ENCODE data around the gene CCDC92B. TPM values are rescaled to one million over a fixed set of nuclear protein-coding genes. Genes with fewer than 3 reads are reported as not detected.

CCDC92B gene
- total RNA-seq, 1 experiment from 2014 or later = 0.66 TPM

DNA sequence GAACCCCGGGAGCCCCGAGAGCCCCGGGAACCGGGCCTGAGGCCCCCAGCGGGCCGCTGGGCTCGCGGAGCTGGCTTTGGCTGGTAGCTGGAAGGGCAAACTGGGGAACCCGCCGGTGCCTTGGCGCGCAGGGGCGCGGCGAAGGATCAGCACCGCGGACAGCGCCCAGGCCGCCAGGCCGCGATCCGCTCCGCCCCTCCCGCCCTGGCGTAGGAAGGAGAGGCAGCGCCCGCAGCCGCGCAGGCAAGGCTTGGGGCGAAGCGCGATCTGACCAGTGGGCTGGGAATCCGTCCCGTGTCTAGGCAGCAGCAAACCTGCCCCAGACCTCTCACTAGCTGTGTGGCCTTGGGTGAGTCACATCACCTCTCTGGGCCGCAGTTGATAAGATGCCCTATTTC lies 331 bp upstream of the CCDC92B start:
- no peaks in the 10 kb centered on the region for H3K4me1 Mint-ChIP-seq (ENCODE audit: low read depth, unreplicated experiment)
- no peaks in the 10 kb centered on the region for H3K9me3 ChIP-seq
- no peak overlapping the region for H3K27ac Mint-ChIP-seq (ENCODE audit: unreplicated experiment)
- H3K4me1 ChIP-seq = peaks cover 4% of the 10 kb centered on the region; the same call in 1 of the 2 replicates
- no peaks in the 10 kb centered on the region; the same call in 1 of the 2 replicates for H3K27me3 ChIP-seq (replicated peaks; ENCODE audit: control insufficient read depth, insufficient read depth, low read length)
- H3K27me3 Mint-ChIP-seq (ENCODE audit: insufficient read depth, unreplicated experiment) = peaks cover 14% of the 10 kb centered on the region
- intact Hi-C loops (cut with micrococcal nuclease; ENCODE audit: unreplicated experiment) = no loop called here
- ChIA-PET CTCF (interaction anchor here (0.6 kb wide), 1 partner anchor 24 kb away, joined by 3 read pairs; no protein-coding TSS in a partner anchor), POLR2A (no interaction called here)
- peak; percentile 76 to 92 for DNase-seq
- H3K4me3 Mint-ChIP-seq (ENCODE audit: unreplicated experiment) = peak overlapping the region; percentile 20
- no peaks in the 10 kb centered on the region for H3K9me3 Mint-ChIP-seq (ENCODE audit: unreplicated experiment)
- peak overlapping the region; percentile 22 for H3K4me3 ChIP-seq (ENCODE audit: low read depth, low read length)
- TF ChIP-seq, protein P1, sequence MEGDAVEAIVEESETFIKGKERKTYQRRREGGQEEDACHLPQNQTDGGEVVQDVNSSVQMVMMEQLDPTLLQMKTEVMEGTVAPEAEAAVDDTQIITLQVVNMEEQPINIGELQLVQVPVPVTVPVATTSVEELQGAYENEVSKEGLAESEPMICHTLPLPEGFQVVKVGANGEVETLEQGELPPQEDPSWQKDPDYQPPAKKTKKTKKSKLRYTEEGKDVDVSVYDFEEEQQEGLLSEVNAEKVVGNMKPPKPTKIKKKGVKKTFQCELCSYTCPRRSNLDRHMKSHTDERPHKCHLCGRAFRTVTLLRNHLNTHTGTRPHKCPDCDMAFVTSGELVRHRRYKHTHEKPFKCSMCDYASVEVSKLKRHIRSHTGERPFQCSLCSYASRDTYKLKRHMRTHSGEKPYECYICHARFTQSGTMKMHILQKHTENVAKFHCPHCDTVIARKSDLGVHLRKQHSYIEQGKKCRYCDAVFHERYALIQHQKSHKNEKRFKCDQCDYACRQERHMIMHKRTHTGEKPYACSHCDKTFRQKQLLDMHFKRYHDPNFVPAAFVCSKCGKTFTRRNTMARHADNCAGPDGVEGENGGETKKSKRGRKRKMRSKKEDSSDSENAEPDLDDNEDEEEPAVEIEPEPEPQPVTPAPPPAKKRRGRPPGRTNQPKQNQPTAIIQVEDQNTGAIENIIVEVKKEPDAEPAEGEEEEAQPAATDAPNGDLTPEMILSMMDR (IDR thresholded peaks at IDR 0.05; ENCODE audit: insufficient read depth in 1 of 2, low read depth in 1 of 2, low read length in 1 of 2, severe bottlenecking in 1 of 2, unreplicated experiment in 1 of 2) = no peak
- H3K36me3 ChIP-seq (ENCODE audit: control insufficient read depth, insufficient read depth, low read length) = no peaks in the 10 kb centered on the region
- no peaks in the 10 kb centered on the region for H3K36me3 Mint-ChIP-seq (ENCODE audit: insufficient read depth, unreplicated experiment)
- no TSS peak for BruUV-seq (replicated peaks)

DNA sequence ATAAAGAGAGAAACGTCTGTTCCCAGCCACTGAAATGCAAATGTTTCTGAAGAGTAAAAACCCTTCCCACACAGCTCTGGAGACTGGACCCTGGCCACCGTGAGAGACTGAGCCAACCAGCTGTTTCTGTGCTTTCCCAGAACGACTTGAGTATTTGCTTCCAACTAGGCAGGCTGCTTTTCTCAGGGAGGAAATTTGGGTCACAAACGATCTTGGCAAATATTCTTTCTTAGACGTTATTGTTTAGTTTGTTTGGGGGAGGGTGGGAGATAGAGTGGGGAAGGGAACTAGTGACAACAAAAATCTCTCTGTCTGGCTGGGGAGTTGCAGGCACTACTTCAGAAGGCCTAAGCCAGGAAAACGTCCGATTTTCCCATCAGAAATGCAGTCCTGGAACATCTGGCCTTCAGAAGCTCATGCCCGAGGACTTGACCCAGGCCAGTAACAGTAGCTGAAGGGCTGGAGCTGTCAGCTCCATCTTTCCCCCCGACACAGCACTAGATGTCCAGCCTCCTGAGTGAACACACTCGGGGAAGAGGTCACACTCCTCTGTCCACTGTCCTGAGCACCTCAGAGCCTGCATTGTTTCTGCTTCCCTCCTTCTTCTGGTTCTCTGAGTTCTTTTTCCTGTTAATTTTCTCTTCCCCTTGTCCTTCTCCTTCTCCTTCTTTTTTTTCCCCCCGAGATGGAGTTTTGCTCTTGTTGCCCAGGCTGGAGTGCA lies 4.0 kb downstream of the CCDC92B start:
- H3K4me3 Mint-ChIP-seq (ENCODE audit: unreplicated experiment) = no peak overlapping the region
- H3K9me3 Mint-ChIP-seq (ENCODE audit: unreplicated experiment) = no peaks in the 10 kb centered on the region
- H3K36me3 Mint-ChIP-seq (ENCODE audit: insufficient read depth, unreplicated experiment) = no peaks in the 10 kb centered on the region
- Histone ChIP-seq H3K36me3 (ENCODE audit: control insufficient read depth, insufficient read depth, low read length) (no peaks in the 10 kb centered on the region), H3K4me1 (peaks cover 4% of the 10 kb centered on the region; the same call in 1 of the 2 replicates), H3K9me3 (no peaks in the 10 kb centered on the region), H3K27me3 (replicated peaks; ENCODE audit: control insufficient read depth, insufficient read depth, low read length) (peaks cover 1% of the 10 kb centered on the region; the same call in 1 of the 2 replicates), H3K4me3 (ENCODE audit: low read depth, low read length) (no peak overlapping the region)
- no peaks in the 10 kb centered on the region for H3K4me1 Mint-ChIP-seq (ENCODE audit: low read depth, unreplicated experiment)
- H3K27me3 Mint-ChIP-seq (ENCODE audit: insufficient read depth, unreplicated experiment) = peaks cover 31% of the 10 kb centered on the region
- TF ChIP-seq, protein P1 (IDR thresholded peaks at IDR 0.05; ENCODE audit: insufficient read depth in 1 of 2, low read depth in 1 of 2, low read length in 1 of 2, severe bottlenecking in 1 of 2, unreplicated experiment in 1 of 2) = no peak
- intact Hi-C loops (cut with micrococcal nuclease; ENCODE audit: unreplicated experiment) = no loop called here
- POLR2A ChIA-PET = no interaction called here
- H3K27ac Mint-ChIP-seq (ENCODE audit: unreplicated experiment) = no peak overlapping the region
- CTCF ChIA-PET = interaction anchor here (0.6 kb wide), 1 partner anchor 192 kb away, joined by 3 read pairs; no protein-coding TSS in a partner anchor
- no TSS peak for BruUV-seq (replicated peaks)
- DNase-seq = no peak

DNA sequence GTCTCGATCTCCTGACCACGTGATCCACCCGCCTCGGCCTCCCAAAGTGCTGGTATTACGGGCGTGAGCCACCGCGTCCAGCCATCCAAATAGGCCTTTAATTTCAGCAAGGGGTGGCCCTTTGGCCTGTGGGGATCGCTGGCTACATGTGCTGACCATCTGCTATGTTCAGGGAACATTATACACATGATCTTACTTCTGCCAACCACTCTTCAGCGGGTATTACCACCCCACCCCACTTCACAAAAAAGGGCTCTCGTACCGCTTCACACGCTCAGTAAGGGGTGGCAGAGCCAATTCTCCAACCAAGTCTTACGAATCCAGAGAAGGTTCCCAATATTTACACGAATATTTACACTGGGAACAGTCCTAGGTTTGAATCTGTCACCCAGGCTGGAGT lies 11.8 kb downstream of the CCDC92B start:
- Histone ChIP-seq H3K36me3 (ENCODE audit: control insufficient read depth, insufficient read depth, low read length) (no peaks in the 10 kb centered on the region), H3K9me3 (no peaks in the 10 kb centered on the region), H3K4me3 (ENCODE audit: low read depth, low read length) (no peak overlapping the region), H3K4me1 (no peaks in the 10 kb centered on the region), H3K27me3 (replicated peaks; ENCODE audit: control insufficient read depth, insufficient read depth, low read length) (peaks cover under 1% of the 10 kb centered on the region; the same call in 1 of the 2 replicates)
- ChIA-PET POLR2A (no interaction called here), CTCF (no interaction called here)
- peaks cover 5% of the 10 kb centered on the region for H3K36me3 Mint-ChIP-seq (ENCODE audit: insufficient read depth, unreplicated experiment)
- no peaks in the 10 kb centered on the region for H3K4me1 Mint-ChIP-seq (ENCODE audit: low read depth, unreplicated experiment)
- BruUV-seq (replicated peaks) = no TSS peak
- H3K4me3 Mint-ChIP-seq (ENCODE audit: unreplicated experiment) = no peak overlapping the region
- H3K27ac Mint-ChIP-seq (ENCODE audit: unreplicated experiment) = no peak overlapping the region
- no peak for DNase-seq
- H3K27me3 Mint-ChIP-seq (ENCODE audit: insufficient read depth, unreplicated experiment) = peaks cover 9% of the 10 kb centered on the region
- no peaks in the 10 kb centered on the region for H3K9me3 Mint-ChIP-seq (ENCODE audit: unreplicated experiment)
- intact Hi-C loops (cut with micrococcal nuclease; ENCODE audit: unreplicated experiment) = no loop called here
- TF ChIP-seq, protein P1 (IDR thresholded peaks at IDR 0.05; ENCODE audit: insufficient read depth in 1 of 2, low read depth in 1 of 2, low read length in 1 of 2, severe bottlenecking in 1 of 2, unreplicated experiment in 1 of 2) = no peak

All from Caco-2 (cell line).